DND-41 (cell line): ENCODE results near the gene ENSA.
"Not testable (repeated sequence)": the region's sequence is repeated elsewhere in the genome, so short reads cannot be mapped to it uniquely, and the experiment has no call there.

Experiments
- ATAC-seq: fragments of 200-7000 bp; cut with Tn5 transposase; 3 replicates; pipeline ENCODE4 v1.9.1; 2021; ENCODE audit warnings: low read depth; ENCODE audit not compliant: insufficient read depth
- DNase-seq: peaks from one replicate; pipeline ENCODE4 v3.0.0-alpha.2; 2020
- H2AFZ ChIP-seq: 2 replicates; pipeline ENCODE4 v1.6.0; 2012; ENCODE audit warnings: low read depth, low read length
- H3K27ac ChIP-seq: 2 replicates; pipeline ENCODE4 v1.5.1; 2012; ENCODE audit warnings: low read length, inconsistent platforms
- H3K27me3 ChIP-seq: fragments of 200-600 bp; sonication (generic); 2 replicates; pipeline ENCODE4 v1.6.0; 2012; ENCODE audit warnings: low read length, mild to moderate bottlenecking, inconsistent platforms; ENCODE audit not compliant: insufficient read depth, poor library complexity
- H3K36me3 ChIP-seq: 2 replicates; pipeline ENCODE4 v1.5.1; 2012; ENCODE audit warnings: low read length, inconsistent platforms; ENCODE audit not compliant: insufficient read depth
- H3K4me1 ChIP-seq: 2 replicates; pipeline ENCODE4 v1.5.1; 2012; ENCODE audit warnings: mild to moderate bottlenecking, low read length; ENCODE audit not compliant: insufficient read depth
- H3K4me2 ChIP-seq: 2 replicates; pipeline ENCODE4 v1.6.0; 2012; ENCODE audit warnings: mild to moderate bottlenecking, moderate library complexity, low read length, inconsistent platforms; ENCODE audit not compliant: insufficient read depth
- H3K4me3 ChIP-seq, 2 experiments: fragments of 200-600 bp in 1 of 2; shearing (Covaris generic) in 1 of 2; 2 replicates each; pipeline ENCODE4 v1.5.1; 2012 to 2016; ENCODE audit warnings: inconsistent platforms in 2 of 2, low read length in 2 of 2, mild to moderate bottlenecking in 2 of 2, low read depth in 1 of 2, moderate library complexity in 1 of 2
- H3K79me2 ChIP-seq: 2 replicates; pipeline ENCODE4 v1.6.0; 2012; ENCODE audit warnings: low read length, inconsistent platforms; ENCODE audit not compliant: insufficient read depth
- H3K9ac ChIP-seq: 2 replicates; pipeline ENCODE4 v1.6.0; 2012; ENCODE audit warnings: low read depth, mild to moderate bottlenecking, inconsistent platforms, low read length, moderate library complexity
- H3K9me3 ChIP-seq: 2 replicates; pipeline ENCODE4 v1.5.1; 2012; ENCODE audit warnings: low read length, moderate library complexity, mild to moderate bottlenecking, inconsistent platforms; ENCODE audit not compliant: insufficient read depth, severe bottlenecking
- H4K20me1 ChIP-seq: 2 replicates; pipeline ENCODE4 v1.6.0; 2012; ENCODE audit warnings: low read length; ENCODE audit not compliant: insufficient read depth
- EZH2 ChIP-seq: IDR thresholded peaks from 3 replicates; pipeline ENCODE4 v1.6.1; 2012; ENCODE audit warnings: borderline replicate concordance, low read depth, mild to moderate bottlenecking, moderate library complexity, low read length, inconsistent platforms; ENCODE audit not compliant: severe bottlenecking
- TF ChIP-seq, protein P1 (sequence below): IDR thresholded peaks from 2 replicates; pipeline ENCODE4 v1.5.1; 2012; ENCODE audit warnings: borderline replicate concordance, low read length, moderate library complexity, mild to moderate bottlenecking; ENCODE audit not compliant: poor library complexity, severe bottlenecking; ENCODE audit errors: extremely low read depth

The ENSA gene

DNA sequence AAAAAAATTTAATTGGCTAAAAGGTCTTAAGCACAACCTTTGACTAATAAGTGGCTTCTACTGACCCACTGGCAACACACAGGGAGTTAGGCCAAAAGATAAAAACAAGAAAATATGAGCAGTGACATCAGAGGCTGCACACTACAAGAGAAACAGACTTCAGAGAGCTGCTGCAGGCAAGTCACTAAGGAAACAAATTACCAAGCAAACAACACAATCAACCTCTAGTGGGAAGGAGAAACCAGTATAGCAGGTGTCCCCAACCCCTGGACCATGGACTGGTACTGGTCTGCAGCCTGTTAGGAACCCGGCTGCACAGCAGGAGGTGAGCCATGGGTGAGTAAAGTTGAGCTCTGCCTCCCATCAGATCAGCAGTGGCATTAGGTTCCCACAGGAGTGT lies 20.8 kb upstream of the ENSA start:
- H3K36me3 ChIP-seq, result peaks cover 49% of the 10 kb centered on the region
- no peaks in the 10 kb centered on the region for H3K9me3 ChIP-seq
- no peak overlapping the region for H3K4me2 ChIP-seq
- H3K79me2 ChIP-seq, result 0 out of 2 replicates have a peak, but pooled peaks cover 4% of the 10 kb centered on the region
- H3K27me3 ChIP-seq, result no peaks in the 10 kb centered on the region
- no peak overlapping the region for H3K9ac ChIP-seq
- no peaks in the 10 kb centered on the region for H3K4me1 ChIP-seq
- DNase-seq (no peak), ATAC-seq (no peak)
- H4K20me1 ChIP-seq, result no peaks in the 10 kb centered on the region
- H2AFZ ChIP-seq, result no peak overlapping the region
- no peak overlapping the region for H3K4me3 ChIP-seq
- H3K27ac ChIP-seq, result no peak overlapping the region
- TF ChIP-seq, protein P1, sequence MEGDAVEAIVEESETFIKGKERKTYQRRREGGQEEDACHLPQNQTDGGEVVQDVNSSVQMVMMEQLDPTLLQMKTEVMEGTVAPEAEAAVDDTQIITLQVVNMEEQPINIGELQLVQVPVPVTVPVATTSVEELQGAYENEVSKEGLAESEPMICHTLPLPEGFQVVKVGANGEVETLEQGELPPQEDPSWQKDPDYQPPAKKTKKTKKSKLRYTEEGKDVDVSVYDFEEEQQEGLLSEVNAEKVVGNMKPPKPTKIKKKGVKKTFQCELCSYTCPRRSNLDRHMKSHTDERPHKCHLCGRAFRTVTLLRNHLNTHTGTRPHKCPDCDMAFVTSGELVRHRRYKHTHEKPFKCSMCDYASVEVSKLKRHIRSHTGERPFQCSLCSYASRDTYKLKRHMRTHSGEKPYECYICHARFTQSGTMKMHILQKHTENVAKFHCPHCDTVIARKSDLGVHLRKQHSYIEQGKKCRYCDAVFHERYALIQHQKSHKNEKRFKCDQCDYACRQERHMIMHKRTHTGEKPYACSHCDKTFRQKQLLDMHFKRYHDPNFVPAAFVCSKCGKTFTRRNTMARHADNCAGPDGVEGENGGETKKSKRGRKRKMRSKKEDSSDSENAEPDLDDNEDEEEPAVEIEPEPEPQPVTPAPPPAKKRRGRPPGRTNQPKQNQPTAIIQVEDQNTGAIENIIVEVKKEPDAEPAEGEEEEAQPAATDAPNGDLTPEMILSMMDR, result no peak
- TF ChIP-seq EZH2, result no peak

DNA sequence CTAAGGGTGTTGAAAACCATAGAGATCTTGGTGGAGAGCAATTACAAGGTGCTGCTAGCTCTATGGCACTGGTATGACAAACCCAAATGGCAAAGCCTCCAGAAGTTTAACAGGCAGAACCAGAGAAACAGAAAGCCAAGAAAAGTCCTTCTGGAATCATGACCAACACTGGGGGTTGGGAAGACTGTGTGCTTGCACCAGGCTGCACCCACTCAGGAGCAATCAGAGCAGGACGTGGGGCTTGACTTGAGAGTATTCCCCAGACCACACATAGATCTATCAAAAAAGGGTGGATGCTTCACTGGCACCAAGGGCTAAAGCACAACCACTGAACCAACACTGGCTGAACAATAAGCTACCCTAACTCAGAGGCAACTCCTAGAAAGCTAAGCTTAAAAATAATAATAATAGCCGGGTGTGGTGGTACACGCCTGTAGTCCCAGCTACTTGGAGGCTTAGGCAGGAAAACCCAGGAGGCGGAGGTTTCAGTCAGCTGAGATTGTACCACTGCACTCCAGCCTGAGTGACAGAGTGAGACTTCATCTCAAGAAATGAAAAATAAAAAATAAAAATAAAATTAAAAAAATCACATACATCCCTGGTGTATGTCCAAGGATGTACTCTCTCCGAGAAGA lies 20.1 kb upstream of the ENSA start:
- H4K20me1 ChIP-seq, result no peaks in the 10 kb centered on the region
- H3K4me1 ChIP-seq, result no peaks in the 10 kb centered on the region
- peaks cover 49% of the 10 kb centered on the region for H3K36me3 ChIP-seq
- no peak for TF ChIP-seq EZH2
- TF ChIP-seq, protein P1, result no peak
- 0 out of 2 replicates have a peak, but pooled peaks cover 4% of the 10 kb centered on the region for H3K79me2 ChIP-seq
- H3K27ac ChIP-seq, result no peak overlapping the region
- H3K9ac ChIP-seq, result no peak overlapping the region
- no peaks in the 10 kb centered on the region for H3K9me3 ChIP-seq
- H3K27me3 ChIP-seq, result no peaks in the 10 kb centered on the region
- ATAC-seq, result no peak
- no peak overlapping the region for H3K4me2 ChIP-seq
- H3K4me3 ChIP-seq, result no peak overlapping the region
- no peak overlapping the region for H2AFZ ChIP-seq
- DNase-seq, result no peak

DNA sequence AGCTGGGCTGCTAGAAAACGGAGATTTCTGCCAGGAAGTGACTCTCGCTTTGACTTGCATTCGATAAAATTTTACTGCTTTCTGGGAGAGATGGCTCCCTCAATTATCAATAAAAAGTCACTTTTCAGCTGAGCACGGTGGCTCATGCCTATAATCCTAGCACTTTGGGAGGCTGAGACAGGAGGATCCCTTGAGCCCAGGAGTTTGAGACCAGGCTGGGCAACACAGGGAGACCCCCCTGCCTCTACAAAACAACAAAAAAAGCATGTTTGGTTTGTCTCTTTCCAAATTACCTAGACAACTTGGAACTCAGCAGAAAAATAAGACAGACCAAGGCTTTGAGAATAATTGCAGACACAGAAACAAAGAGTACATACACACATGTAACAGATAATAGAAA lies 12.9 kb upstream of the ENSA start:
- Histone ChIP-seq H4K20me1 (no peaks in the 10 kb centered on the region), H3K9me3 (no peaks in the 10 kb centered on the region), H3K4me2 (no peak overlapping the region), H2AFZ (no peak overlapping the region), H3K4me1 (no peaks in the 10 kb centered on the region), H3K79me2 (no peaks in the 10 kb centered on the region), H3K36me3 (peaks cover 17% of the 10 kb centered on the region), H3K27me3 (no peaks in the 10 kb centered on the region), H3K4me3 (no peak overlapping the region), H3K27ac (no peak overlapping the region), H3K9ac (no peak overlapping the region)
- no peak for DNase-seq
- ATAC-seq, result no peak
- TF ChIP-seq EZH2, result no peak

DNA sequence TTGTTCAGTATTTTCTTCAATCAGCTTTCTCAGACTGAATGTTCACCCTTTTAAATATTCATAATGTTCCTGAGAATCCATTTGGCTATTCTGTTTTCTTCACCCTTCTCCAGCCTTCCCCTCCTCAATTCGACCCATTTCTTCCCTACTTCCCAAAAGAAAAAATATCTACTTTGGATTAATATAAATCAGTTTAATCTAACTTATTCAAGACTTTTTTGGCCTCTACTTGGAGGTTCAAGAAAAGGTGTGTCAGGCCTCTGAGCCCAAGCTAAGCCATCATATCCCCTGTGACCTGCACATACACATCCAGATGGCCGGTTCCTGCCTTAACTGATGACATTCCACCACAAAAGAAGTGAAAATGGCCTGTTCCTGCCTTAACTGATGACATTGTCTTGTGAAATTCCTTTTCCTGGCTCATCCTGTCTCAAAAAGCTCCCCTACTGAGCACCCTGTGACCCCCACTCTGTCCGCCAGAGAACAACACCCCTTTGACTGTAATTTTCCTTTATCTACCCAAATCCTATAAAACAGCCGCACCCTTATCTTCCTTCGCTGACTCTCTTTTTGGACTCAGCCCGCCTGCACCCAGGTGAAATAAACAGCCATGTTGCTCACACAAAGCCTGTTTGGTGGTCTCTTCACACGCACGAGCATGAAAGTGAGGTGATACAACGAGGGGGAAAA lies 11.9 kb upstream of the ENSA start:
- not testable (repeated sequence) for H3K4me1 ChIP-seq, H3K4me3 ChIP-seq, ATAC-seq, H3K9me3 ChIP-seq, H3K9ac ChIP-seq, H2AFZ ChIP-seq, DNase-seq, H3K27ac ChIP-seq, H3K27me3 ChIP-seq, H3K4me2 ChIP-seq, H3K79me2 ChIP-seq, H4K20me1 ChIP-seq, H3K36me3 ChIP-seq

DNA sequence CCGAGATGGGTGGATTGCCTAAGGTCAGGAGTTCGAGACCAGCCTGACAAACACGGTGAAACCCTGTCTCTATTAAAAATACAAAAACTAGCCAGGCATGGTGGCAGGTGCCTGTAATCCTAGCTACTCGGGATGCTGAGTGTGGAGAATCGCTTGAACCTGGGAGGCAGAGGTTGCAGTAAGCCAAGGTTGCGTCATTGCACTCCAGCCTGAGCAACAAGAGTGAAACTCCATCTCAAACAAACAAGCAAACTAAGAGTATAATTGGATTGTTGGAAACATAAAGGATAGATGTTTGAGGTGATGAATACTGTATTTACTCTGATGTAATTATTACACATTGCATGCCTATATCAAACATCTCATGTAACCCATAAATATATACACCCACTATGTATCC lies 9.0 kb upstream of the ENSA start:
- not testable (repeated sequence) for H3K27ac ChIP-seq, H3K9ac ChIP-seq, H3K4me1 ChIP-seq, H3K4me2 ChIP-seq, H3K4me3 ChIP-seq, H3K9me3 ChIP-seq, H4K20me1 ChIP-seq, H2AFZ ChIP-seq, H3K27me3 ChIP-seq, H3K79me2 ChIP-seq, ATAC-seq, DNase-seq, H3K36me3 ChIP-seq

DNA sequence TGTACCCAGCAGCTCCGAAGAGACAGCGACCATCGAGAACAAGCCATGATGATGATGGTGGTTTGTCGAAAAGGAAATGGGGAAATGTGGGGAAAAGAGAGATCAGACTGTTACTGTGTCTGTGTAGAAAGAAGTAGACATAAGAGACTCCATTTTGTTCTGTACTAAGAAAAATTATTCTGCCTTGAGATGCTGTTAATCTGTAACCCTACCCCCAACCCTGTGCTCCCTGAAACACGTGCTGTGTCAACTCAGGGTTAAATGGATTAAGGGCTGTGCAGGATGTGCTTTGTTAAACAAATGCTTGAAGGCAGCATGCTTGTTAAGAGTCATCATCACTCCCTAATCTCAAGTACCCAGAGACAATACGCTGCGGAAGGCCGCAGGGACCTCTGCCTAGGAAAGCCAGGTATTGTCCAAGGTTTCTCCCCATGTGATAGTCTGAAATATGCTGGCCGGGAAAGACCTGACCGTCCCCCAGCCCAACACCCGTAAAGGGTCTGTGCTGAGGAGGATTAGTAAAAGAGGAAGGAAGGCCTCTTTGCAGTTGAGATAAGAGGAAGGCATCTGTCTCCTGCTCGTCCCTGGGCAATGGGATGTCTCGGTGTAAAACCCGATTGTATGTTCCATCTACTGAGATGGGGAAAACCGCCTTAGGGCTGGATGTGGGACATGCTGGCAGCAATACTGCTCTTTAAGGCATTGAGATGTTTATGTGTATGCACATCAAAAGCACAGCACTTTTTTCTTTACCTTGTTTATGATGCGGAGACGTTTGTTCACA lies 5.6 kb upstream of the ENSA start:
- not testable (repeated sequence) for H2AFZ ChIP-seq, H3K79me2 ChIP-seq, H3K9ac ChIP-seq, H3K4me1 ChIP-seq, H3K27ac ChIP-seq, H4K20me1 ChIP-seq, H3K36me3 ChIP-seq, ATAC-seq, H3K4me3 ChIP-seq, H3K27me3 ChIP-seq, H3K4me2 ChIP-seq, H3K9me3 ChIP-seq, DNase-seq
